OCI-M2 (cell line): ENCODE measurements around the gene PLEKHS1.
"Not testable (repeated sequence)": the region's sequence is repeated elsewhere in the genome, so short reads cannot be mapped to it uniquely, and the experiment has no call there.

Experiments
- DNase-seq: peaks from one replicate; lab custom pipeline; 2025; ENCODE audit not compliant: unreplicated experiment; lab: John Stamatoyannopoulos, UW

The PLEKHS1 gene

DNA sequence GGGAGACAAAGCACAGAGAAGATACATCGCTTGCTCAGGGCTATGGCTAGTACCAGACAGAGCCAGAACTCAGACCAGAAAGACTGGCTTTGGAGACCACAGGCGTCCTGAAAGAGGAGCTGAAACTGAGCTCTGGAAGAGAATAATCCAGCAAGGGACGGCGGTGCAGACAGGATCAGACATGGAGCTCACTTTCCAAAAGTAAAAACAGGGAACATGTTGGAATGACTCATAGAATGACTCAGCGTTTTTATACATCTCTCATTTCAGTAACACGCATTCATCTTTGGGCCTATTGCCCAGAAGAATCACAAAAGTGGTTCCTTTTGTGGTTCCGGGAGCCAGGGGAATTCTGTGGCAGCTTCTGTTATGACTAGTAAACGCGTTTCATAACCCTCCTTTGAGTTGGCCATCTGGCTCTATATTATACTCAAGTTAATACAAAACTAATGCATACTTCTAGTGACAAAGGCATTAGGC is 37.2 kb downstream of the PLEKHS1 start:
- DNase-seq = no peak

- no peak for DNase-seq
Measured at GRCh38 chr10:113791691-113792090, 40.2 kb downstream of the PLEKHS1 start.

DNA sequence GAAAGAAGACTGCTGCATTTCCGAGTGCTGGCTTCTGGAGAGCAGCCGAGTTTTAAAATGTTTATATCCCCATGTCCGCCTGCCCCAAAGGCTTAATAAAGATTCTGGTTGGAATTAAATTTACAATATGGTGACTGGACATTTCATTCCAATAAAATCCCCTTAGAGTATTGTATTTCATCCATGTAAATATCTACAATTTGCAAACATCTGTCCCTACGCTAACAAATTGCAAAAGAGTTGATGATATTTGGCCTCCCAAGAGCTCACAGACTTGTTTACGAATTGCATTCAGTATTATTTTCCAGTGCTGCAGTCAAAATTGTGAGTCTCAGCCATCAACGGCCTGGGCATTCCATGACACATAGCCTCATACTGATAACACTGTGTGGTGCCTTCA is 50.1 kb downstream of the PLEKHS1 start:
- no peak for DNase-seq

DNA sequence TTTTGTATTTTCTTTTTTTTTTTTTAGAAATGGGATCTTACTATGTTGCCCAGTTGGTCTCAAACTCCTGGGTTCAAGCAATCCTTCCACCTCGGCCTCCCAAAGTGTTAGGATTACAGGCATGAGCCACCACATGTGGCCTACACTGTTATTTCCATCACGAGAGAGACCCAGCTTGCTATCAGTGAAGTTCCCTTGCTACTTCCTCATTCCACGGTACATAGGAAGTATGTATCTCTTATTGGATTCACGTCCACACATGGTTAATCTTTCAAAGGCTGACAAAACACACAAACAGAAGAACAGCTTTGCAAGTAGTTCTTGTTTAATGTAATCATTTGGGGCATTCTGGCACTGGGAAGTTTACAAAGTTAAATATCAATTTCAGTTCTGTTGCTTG is 51.5 kb downstream of the PLEKHS1 start:
- no peak for DNase-seq

DNA sequence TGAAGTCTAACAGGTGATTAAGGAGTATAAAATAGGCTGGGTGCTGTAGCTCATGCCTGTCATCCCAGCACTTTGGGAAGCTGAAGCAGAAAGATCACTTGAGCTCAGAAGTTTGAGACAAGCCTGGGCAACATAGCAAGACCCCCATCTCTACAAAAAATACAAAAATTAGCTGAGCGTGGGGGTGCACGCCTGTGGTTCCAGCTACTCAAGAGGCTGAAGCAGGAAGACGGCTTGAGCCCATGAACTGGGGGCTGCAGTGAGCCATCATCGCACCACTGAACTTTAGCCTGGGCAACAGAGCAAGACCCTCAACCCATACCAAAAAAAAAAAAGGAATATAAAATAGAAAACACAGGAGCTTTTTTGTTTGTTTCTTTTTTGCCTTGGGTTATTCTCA is 55.0 kb downstream of the PLEKHS1 start:
- no peak for DNase-seq

DNA sequence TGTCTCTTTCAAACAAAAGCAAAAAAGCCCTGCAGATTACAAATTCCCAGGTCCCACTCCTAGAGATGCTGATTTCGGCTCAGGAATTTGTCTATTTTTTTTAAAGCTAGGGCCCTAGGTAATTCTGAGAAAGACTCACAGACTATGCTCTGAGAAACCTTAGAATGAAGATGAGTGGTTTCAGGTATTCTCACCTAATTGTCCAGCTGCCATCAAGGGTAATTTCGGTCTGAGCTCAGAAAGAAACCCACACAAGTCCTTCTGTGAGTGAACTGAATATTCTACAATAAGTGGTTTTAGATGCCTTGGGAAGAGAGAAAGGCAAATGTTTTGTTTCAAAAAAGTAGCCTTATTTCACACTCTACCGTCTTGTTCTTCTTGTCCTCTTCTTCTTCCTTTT is 56.7 kb downstream of the PLEKHS1 start:
- no peak for DNase-seq

- DNase-seq = not testable (repeated sequence)
Measured at GRCh38 chr10:113814700-113815099, 63.2 kb downstream of the PLEKHS1 start.

- no peak for DNase-seq
Measured at GRCh38 chr10:113819989-113820388, 68.5 kb downstream of the PLEKHS1 start.

GRCh38 chr10:113820507-113820906 is 69.0 kb downstream of the PLEKHS1 start:
- DNase-seq = no peak

GRCh38 chr10:113821306-113821705 is 69.8 kb downstream of the PLEKHS1 start:
- not testable (repeated sequence) for DNase-seq

- DNase-seq = no peak
Measured at GRCh38 chr10:113822174-113822573, 70.7 kb downstream of the PLEKHS1 start.

- no peak for DNase-seq
Measured at GRCh38 chr10:113823389-113823788, 71.9 kb downstream of the PLEKHS1 start.

DNA sequence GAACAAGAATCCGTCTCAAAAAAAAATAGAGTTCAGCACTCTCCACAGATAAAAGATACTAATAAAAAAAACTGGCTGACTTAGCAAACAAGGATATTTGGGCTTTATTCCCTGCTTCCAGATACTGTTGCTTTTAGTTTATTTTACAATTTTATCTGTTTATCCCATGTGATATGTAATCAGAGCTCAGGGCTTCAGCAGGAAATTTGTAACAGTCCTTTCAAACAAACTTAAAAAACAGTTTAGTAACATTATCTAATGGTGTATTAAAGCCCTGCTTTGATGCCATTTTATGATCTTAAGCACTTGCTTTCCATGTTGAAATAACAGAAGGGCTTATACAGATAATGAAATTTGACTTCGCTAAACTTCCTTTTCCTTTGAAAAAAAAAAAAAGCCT is 74.3 kb downstream of the PLEKHS1 start:
- no peak for DNase-seq

DNA sequence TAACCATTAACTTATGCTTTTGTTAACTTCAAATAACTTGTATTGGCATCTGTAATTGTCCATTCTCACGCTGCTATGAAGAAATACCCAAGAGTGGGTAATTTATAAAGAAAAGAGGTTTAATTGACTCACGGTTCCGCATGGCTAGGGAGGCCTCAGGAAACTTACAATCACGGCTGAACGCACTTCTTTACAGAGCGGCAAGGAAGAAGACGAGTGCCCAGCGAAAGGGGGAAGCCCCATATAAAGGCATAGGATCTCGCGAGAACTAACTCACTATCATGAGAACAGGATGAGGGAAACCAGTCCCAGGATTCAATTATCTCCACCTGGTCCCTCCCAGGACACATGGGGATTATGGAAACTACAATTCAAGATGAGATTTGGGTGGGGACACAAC is 77.1 kb downstream of the PLEKHS1 start:
- DNase-seq = not testable (repeated sequence)
